GM23248 (cell line): ENCODE data around the gene TIPRL. TPM values are rescaled to one million over a fixed set of nuclear protein-coding genes. Genes with fewer than 3 reads are reported as not detected.

Experiments used
- DNase-seq: peaks from one replicate; pipeline ENCODE4 v3.0.0-alpha.2; 2015
- H2AFZ ChIP-seq: fragments of 200-600 bp; sonication (generic); 2 replicates; pipeline ENCODE4 v1.6.1; 2016; ENCODE audit warnings: antibody characterized with exemption
- H3F3A ChIP-seq: fragments of 200-600 bp; sonication (generic); 2 replicates; pipeline ENCODE4 v1.6.1; 2016; ENCODE audit warnings: mild to moderate bottlenecking, antibody characterized with exemption, mixed run types; ENCODE audit not compliant: insufficient read depth
- H3K27ac ChIP-seq: fragments of 200-600 bp; sonication (generic); 2 replicates; pipeline ENCODE4 v1.5.1; 2016; ENCODE audit warnings: mild to moderate bottlenecking
- H3K27me3 ChIP-seq: fragments of 200-600 bp; sonication (generic); replicated peaks from 2 replicates; pipeline ENCODE4 v1.6.1; 2016; ENCODE audit warnings: mild to moderate bottlenecking; ENCODE audit not compliant: insufficient read depth
- H3K36me3 ChIP-seq: fragments of 200-600 bp; sonication (generic); 2 replicates; pipeline ENCODE4 v1.6.1; 2016; ENCODE audit warnings: low read depth, mild to moderate bottlenecking
- H3K4me1 ChIP-seq: fragments of 200-600 bp; sonication (generic); 2 replicates; pipeline ENCODE4 v1.6.1; 2016; ENCODE audit warnings: mild to moderate bottlenecking; ENCODE audit not compliant: insufficient read depth
- H3K4me2 ChIP-seq: fragments of 200-600 bp; sonication (generic); one replicate; pipeline ENCODE4 v1.6.1; 2016; ENCODE audit warnings: mild to moderate bottlenecking; ENCODE audit not compliant: unreplicated experiment
- H3K4me3 ChIP-seq: fragments of 200-600 bp; sonication (generic); 2 replicates; pipeline ENCODE4 v1.5.1; 2016; ENCODE audit warnings: mild to moderate bottlenecking
- H3K79me2 ChIP-seq: fragments of 200-600 bp; sonication (generic); 2 replicates; pipeline ENCODE4 v1.6.1; 2016; ENCODE audit warnings: mild to moderate bottlenecking; ENCODE audit not compliant: insufficient read depth
- H3K9ac ChIP-seq: fragments of 200-600 bp; sonication (generic); 2 replicates; pipeline ENCODE4 v1.6.1; 2016; ENCODE audit warnings: mild to moderate bottlenecking
- H3K9me2 ChIP-seq: fragments of 200-600 bp; sonication (generic); 2 replicates; pipeline ENCODE4 v1.6.1; 2016; ENCODE audit warnings: mixed run types, mild to moderate bottlenecking, moderate library complexity; ENCODE audit not compliant: insufficient read depth
- H3K9me3 ChIP-seq: fragments of 200-600 bp; sonication (generic); one replicate; pipeline ENCODE4 v1.6.1; 2017; ENCODE audit warnings: low read depth
- H4K20me1 ChIP-seq: fragments of 200-600 bp; sonication (generic); 2 replicates; pipeline ENCODE4 v1.6.0; 2016; ENCODE audit not compliant: insufficient read depth
- EZH2 ChIP-seq: fragments of 200-600 bp; sonication (generic); IDR thresholded peaks from 2 replicates; pipeline ENCODE4 v1.6.1; 2018; ENCODE audit warnings: antibody characterized with exemption, mild to moderate bottlenecking; ENCODE audit not compliant: insufficient read depth, poor library complexity, severe bottlenecking
- EZH2phosphoT487 ChIP-seq: fragments of 200-600 bp; sonication (generic); IDR thresholded peaks from 2 replicates; pipeline ENCODE4 v1.6.1; 2018; ENCODE audit warnings: antibody characterized with exemption, moderate library complexity, mild to moderate bottlenecking, low read depth; ENCODE audit not compliant: insufficient read depth
- WGBS, 2 experiments: methylation state at CpG; one replicate each; pipeline ENCODE4 v1.1.6; 2015 to 2017; ENCODE audit warnings: low lambda C conversion rate in 2 of 2, low coverage in 1 of 2; ENCODE audit errors: missing lambda C conversion rate in 2 of 2; 5-methylcytosine and 5-hydroxymethylcytosine counted together
- in situ Hi-C: fragments of 300-500 bp; cut with MboI; formaldehyde crosslinking; loops from 2 replicates; pipeline ENCODE4 v1.15.0; 2020
- polyA plus RNA-seq: library from polyadenylated mRNA; unstranded; fragments of >200 nt; fragmentation: Nextera tagmentation; extraction: Ambion mirVana; gene quantifications from 2 replicates; pipeline ENCODE4 v1.2.1, GENCODE V29; 2016
- total RNA-seq: library from RNA; depleted of rRNA; stranded (reverse); fragments of >200 nt; shearing (Covaris generic); gene quantifications from 2 replicates; pipeline ENCODE4 v1.2.3, GENCODE V29; 2014

TIPRL gene
- total and polyA plus RNA-seq, 2 experiments from 2014 or later, result 36.6 to 62.9 TPM

DNA sequence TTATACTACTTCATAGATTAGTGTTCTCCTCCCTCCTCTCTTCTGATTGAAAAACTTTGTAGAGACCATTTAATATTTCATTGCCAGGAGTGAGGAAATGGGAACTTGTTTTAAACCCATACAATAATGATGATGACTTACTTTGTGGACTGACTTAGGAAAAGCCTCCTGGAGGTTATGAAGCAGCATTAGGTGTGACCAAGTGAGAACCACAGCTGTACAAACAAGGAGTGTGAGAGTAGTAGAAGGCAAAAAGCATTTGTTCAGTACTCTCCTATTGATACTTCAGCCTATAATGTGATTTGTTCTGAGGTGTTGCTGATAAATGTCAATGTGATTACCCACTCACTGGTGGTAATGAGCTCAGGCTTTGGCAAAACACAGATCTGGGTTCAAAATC, 8.4 kb downstream of the TIPRL start:
- Histone ChIP-seq H3K9me3 (no peaks in the 10 kb centered on the region), H4K20me1 (no peaks in the 10 kb centered on the region), H3K4me3 (no peak overlapping the region), H3K36me3 (peaks cover 21% of the 10 kb centered on the region; the same call in 1 of the 2 replicates), H3K4me1 (no peaks in the 10 kb centered on the region), H2AFZ (no peak overlapping the region), H3K4me2 (no peak overlapping the region), H3K9me2 (no peaks in the 10 kb centered on the region), H3K27me3 (no peaks in the 10 kb centered on the region), H3K9ac (no peak overlapping the region), H3K79me2 (peaks cover 87% of the 10 kb centered on the region), H3K27ac (no peak overlapping the region), H3F3A (no peaks in the 10 kb centered on the region)
- DNase-seq, result no peak
- in situ Hi-C loops, result no loop called here
- TF ChIP-seq EZH2phosphoT487 (no peak), EZH2 (no peak)

DNA sequence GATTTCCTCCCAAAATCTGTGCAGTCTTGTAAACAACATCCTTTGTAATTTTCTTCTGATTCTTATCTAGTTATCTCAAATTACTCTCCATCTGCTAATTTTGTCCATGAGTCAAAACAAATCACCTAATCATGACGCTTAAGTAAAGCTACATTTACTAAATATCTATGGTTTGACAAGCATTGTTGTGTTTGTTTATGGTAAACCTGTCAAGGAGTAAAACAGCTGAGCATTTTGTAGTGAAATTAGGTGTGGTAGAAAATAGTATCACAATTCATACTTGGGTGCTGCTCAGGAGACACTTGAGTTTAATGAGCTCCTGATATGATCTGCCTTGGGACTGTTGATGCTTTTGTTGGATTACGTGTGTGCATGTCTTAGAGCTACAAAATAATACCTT, 11.6 kb downstream of the TIPRL start:
- no peaks in the 10 kb centered on the region for H3K27me3 ChIP-seq
- no peak overlapping the region for H3K4me3 ChIP-seq
- in situ Hi-C loops, result no loop called here
- H3K4me1 ChIP-seq, result no peaks in the 10 kb centered on the region
- no peak overlapping the region for H3K27ac ChIP-seq
- no peaks in the 10 kb centered on the region for H4K20me1 ChIP-seq
- no peaks in the 10 kb centered on the region for H3F3A ChIP-seq
- H2AFZ ChIP-seq, result no peak overlapping the region
- H3K36me3 ChIP-seq, result peaks cover 16% of the 10 kb centered on the region
- no peaks in the 10 kb centered on the region for H3K9me3 ChIP-seq
- no peak overlapping the region for H3K4me2 ChIP-seq
- H3K9me2 ChIP-seq, result no peaks in the 10 kb centered on the region
- WGBS, 2 experiments, result 97% methylated on average over 2 of the region's 2 CpGs
- H3K79me2 ChIP-seq, result peaks cover 54% of the 10 kb centered on the region
- no peak for DNase-seq
- TF ChIP-seq EZH2, result no peak
- no peak for TF ChIP-seq EZH2phosphoT487
- H3K9ac ChIP-seq, result no peak overlapping the region

DNA sequence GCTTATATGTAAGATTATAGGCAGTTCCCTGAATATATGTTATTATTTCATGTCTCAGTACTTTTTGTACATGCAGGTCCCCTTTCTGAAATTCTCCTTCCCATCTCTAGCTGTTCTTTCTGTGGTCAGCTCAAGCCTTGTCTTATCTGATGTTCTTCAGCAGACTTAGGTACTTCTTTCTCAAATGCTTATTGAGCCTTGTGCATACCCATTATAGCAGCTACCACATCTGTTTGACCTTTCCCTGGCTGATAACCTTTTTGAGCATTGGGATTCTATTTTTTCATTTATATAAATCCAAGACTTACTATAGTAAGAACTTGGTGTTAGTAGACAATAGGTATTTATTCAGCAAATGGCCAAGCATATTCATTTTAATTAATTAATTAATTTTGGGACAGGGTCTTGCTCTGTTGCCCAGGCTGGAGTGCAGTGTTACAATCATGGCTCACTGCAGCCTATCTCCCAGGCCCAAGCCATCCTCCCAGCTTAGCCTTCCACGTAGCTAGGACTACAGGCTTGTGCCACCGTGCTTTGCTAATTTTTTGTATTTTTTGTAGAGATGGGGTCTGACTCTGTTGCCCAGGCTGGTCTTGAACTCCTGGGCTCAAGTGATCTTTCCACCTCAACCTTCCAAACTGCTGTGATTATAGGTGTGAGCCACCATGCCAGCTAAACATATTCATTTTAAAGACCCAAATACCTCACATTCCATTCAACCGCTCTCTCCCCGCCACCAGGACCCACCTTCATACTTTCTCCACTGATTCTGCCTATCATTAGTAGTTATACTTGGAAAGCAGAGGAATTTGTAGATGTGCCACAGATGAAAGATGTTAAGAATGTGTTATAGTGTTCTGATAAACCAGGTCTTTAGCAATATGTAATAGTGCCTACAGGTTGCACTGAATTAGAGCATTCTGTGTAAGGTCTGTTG, 16.7 kb downstream of the TIPRL start:
- Histone ChIP-seq H3K9me3 (no peaks in the 10 kb centered on the region), H3K4me3 (no peak overlapping the region), H2AFZ (no peak overlapping the region), H3K9ac (no peak overlapping the region), H3K4me2 (no peak overlapping the region), H3K79me2 (peaks cover 10% of the 10 kb centered on the region), H3F3A (peaks cover 3% of the 10 kb centered on the region; the same call in 1 of the 2 replicates), H3K27me3 (no peaks in the 10 kb centered on the region), H4K20me1 (no peaks in the 10 kb centered on the region), H3K4me1 (no peaks in the 10 kb centered on the region), H3K36me3 (peaks cover 34% of the 10 kb centered on the region), H3K9me2 (no peaks in the 10 kb centered on the region), H3K27ac (no peak overlapping the region)
- in situ Hi-C loops, result no loop called here
- 94 to 96% methylated on average over 4 of the region's 4 CpGs for WGBS, 2 experiments
- no peak for DNase-seq
- TF ChIP-seq EZH2phosphoT487 (no peak), EZH2 (no peak)

DNA sequence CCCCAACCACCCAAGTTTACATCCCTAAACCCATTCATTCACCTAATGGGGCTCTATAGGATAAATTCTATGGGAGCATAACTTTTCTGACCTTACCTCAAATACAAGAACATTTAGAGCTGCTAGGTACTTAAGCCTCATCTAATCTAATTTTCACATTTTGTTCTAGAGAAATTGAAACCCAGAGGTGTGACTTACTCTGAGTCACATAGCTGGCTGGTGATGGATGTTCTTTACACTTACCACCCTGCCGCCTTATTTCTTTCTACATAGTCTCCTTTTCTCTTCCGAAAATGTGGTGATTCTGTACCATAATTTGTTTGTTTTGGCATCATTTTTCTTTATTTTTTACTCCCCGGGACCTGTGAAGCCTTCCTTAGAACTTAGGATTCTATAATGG, 20.3 kb downstream of the TIPRL start:
- Histone ChIP-seq H3K9ac (no peak overlapping the region), H3K27ac (no peak overlapping the region), H3K36me3 (peaks cover 41% of the 10 kb centered on the region), H3K4me3 (no peak overlapping the region), H3K9me2 (no peaks in the 10 kb centered on the region), H4K20me1 (no peaks in the 10 kb centered on the region), H3K4me2 (no peak overlapping the region), H3K79me2 (peaks cover 5% of the 10 kb centered on the region; the same call in 1 of the 2 replicates), H3K9me3 (no peaks in the 10 kb centered on the region), H3K27me3 (no peaks in the 10 kb centered on the region), H3F3A (peaks cover 36% of the 10 kb centered on the region), H3K4me1 (peaks cover 16% of the 10 kb centered on the region), H2AFZ (no peak overlapping the region)
- in situ Hi-C loops, result no loop called here
- TF ChIP-seq EZH2 (no peak), EZH2phosphoT487 (no peak)
- peak; percentile 9 for DNase-seq
- WGBS, 2 experiments, result 63 to 67% methylated on average over 3 of the region's 3 CpGs
